ENCODE measurements around the gene HADH. TPM values are rescaled to one million over a fixed set of nuclear protein-coding genes. Genes with fewer than 3 reads are reported as not detected.
"Not testable (repeated sequence)": the region's sequence is repeated elsewhere in the genome, so short reads cannot be mapped to it uniquely, and the experiment has no call there.

Gene HADH
- total RNA-seq, 1 donor from 2014 or later, result 7.9 TPM

DNA sequence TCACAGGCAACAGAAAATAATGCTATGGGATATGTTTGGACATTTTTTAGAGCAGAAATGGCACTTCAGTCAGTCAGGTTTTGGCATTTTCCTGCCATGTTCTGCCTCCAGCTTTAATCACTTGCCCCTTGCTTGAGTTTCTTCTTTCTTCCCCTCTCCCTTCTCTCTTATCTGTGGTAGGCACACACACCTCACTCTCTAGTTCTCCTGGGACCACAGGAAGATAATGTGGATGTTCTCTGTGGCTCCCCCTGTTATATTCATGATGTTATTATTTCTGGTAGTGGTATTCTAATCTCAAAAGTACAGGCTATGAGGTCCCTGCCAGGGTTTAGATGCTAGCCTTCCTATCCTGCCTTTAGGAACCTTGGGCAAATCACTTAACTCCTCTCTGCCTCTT lies 5.2 kb downstream of the HADH start:
- no peak for DNase-seq (ENCODE audit: low read depth, low spot score)

DNA sequence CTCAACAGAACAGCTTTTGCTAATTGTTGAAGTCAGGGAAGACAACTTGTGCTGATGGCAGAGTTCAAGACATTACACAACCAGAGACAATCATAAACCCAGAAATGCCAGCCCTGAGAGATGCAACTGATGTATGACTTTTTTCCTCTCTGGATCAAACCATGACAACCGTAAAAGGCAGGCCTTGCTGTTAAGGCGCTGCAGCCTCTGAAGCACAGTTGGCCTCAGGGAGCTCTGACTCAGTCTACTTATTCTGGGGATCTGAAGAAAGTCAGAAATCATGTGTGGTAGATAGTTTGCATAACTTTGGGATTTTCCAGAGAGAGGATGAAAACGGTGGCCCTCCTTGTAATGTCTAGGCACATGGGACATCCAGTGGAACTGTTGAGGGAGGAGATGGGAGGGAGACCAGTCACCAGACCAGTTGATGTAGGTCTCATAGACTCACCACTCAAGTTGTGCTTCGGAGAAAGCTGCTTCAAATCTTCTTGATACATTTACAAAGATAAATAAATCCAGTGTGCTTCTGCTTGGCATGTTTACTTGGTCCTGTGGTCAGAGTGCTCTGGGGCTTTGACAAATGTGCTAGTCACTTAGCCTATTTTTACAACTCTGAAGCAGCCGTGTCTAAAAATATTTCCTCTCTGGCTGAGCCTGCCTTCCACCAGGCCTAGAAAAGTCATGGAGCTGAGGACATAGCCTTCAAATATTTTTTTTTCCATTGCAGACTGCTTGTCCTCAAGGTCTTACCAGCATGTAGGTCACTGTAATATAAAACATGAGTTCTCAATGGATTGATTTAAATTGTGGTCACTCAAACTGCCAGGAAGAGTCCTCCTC lies 7.5 kb downstream of the HADH start:
- no peak for DNase-seq (ENCODE audit: low read depth, low spot score)

DNA sequence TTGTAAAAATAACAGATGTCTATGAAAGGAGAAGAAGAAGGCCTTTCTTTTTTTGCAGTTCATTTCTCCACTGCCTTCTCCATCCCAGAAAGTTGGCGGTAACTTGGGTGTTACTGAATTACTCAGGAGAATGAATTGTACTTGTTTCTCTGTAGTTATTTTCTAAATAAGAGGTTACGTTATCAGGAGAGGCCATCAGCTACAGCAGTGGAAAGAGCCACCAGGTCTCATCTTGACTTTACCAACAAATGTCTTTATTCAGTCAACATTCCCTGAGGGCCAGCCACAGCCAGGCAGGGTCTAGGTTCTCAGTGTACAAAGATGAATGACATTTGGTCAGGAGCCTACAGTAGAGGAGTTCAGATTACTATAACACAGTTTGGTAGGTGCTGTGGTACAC lies 8.1 kb downstream of the HADH start:
- no peak for DNase-seq (ENCODE audit: low read depth, low spot score)

DNA sequence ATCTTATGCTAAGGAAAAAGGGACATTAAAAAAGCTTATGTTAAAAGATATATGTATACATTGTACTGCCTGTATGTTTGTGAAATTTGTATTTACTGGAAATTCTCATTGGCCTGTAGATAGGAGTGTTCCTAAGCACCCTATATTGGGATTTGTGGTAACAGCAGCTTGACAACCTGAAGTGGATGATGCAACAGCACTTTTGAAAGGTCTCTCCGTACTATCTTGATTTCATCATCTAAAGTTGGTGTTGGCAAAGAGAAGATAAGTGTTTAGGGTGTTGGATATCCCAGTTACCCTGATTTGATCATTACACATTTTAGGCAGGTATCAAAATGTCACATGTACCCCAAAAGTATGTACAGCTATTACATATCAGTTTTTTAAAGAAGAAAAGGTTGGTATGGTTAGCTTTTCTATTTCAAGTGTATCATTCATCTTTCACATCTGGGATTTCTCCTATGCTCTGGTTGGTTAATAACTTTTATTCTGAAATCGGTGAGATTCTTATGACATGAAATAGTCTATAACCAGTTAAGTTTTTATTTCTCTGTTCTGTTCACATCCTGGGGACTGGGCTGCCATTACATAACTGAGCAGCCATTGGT lies 10.3 kb downstream of the HADH start:
- no peak for DNase-seq (ENCODE audit: low read depth, low spot score)

DNA sequence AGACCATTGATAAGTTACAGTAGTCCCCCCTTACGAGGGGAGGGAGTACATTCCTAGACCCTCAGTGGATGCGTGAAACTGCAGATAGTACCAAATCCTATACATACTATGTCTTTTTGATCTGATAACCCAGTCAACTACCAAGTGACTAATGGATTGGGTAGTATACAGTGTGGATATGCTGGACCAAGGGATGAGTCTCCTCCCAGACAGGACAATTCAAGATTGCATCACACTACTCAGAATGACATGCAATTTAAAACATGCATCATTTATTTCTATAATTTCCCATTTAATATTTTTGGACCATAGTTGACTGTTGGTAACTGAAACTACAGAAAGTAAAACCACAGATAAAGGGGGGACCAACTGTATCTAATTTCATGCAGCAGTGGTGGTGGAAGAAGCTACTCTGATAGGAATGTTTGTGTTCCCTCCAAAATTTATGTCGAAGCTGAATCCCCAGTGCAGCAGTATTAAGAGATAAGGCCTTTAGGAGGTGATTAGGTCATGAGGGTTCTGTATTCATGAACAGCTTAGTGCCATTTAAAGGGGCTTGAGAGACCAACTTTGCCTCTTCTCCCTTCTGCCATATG lies 11.9 kb downstream of the HADH start:
- no peak for DNase-seq (ENCODE audit: low read depth, low spot score)

DNA sequence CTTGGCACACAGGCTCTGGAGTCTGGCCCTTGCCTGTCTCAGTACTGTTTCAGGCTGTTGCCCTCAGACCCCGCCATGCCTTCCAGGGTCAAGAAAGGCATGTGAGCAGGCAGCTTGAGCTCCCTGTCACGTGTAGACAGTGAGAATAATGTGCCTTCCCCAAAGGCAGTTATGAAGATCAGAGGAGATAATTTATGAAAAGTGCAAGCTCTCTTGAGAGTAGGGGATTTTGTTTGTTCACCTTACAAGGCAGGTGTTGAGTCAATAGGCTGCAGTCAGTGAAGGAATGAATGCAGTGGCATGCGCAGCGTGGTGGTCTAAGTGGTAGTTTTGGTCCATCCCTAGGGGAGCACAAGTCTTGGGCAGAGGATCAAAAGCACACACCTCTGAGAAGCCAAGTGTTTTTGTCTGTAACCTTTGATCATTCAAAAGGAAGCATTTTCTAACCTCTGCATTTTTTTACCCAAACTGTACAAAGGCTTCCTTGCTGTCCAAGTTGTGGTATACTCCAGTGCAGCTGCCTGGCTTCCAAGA lies 14.4 kb downstream of the HADH start:
- no peak for DNase-seq (ENCODE audit: low read depth, low spot score)

DNA sequence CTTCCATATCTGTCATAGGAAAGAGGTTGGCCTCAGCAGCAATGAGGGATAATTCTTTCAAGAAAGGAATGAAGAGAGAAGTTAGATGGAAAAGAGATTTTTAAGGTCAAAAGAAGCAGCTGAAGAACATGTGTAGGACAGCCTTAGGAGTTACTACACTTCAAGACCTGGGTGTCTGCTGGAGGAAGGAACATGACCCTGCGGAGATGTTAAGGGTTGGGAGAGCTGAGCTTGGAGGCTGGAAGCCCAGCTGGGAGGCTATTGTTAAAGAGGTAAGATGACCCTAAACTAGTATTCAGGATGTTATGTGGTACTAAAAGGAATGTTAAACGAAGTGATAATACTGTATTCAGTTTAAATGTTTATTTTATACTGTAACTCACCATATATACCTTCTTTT lies 15.0 kb downstream of the HADH start:
- no peak for DNase-seq (ENCODE audit: low read depth, low spot score)

DNA sequence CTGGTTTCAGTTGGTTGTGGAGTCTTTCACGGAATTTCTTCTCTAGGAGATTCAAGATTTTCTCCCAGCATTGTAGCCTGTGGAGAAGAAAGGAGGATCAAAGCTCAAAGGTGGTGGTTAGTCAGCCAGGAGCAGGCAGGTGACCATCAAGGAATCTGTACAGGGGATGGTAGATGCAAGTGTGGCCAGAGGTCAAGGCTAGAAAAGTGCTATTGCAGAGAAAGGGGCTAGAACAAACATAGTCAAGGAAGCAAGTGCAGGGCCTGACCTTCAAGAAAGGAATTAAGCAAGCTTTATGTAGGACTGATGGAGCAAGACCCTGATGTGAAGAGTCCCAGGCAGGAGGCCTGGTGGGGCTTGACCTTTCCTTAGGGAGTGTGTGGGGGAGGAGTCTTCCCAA lies 16.1 kb downstream of the HADH start:
- no peak for DNase-seq (ENCODE audit: low read depth, low spot score)

DNA sequence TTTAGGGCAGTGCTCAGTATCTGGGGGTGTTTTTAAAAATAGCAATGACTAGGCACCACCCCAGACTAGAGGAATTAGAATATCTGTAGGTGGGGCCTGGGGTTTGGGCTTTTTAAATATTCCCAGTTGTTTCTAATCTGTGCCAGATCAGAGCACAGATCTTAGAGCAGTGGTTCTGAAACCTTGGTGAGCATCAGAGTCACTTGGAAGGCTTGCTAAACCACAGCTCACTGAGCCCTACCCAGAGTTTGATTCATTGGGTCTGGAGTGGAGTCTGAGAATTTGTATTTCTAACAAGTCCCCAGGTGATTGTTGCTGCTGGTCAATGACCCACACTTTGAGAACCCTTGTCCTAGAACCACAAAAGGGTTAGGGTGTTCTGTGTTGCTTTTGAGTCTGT lies 16.7 kb downstream of the HADH start:
- DNase-seq (ENCODE audit: low read depth, low spot score), result no peak

DNA sequence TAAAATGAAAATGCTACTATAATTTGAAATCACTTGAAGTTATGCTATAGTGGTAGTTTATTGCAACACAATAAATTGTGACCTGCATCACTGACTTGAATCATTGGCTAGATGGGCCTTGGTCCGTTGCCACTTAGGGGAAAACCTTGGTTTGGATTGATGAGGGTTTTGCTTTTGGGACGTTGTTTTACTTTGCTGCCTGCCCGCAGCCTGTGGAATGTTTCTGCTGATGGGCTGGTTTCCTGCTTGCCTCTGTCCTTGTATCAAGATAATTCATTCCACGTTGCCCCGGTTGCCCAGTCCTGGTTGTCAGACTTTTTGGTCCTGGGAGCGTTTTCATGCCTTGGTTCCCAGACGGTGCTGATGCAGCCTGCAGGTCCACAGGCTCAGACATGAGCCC lies 18.3 kb downstream of the HADH start:
- DNase-seq (ENCODE audit: low read depth, low spot score), result no peak

DNA sequence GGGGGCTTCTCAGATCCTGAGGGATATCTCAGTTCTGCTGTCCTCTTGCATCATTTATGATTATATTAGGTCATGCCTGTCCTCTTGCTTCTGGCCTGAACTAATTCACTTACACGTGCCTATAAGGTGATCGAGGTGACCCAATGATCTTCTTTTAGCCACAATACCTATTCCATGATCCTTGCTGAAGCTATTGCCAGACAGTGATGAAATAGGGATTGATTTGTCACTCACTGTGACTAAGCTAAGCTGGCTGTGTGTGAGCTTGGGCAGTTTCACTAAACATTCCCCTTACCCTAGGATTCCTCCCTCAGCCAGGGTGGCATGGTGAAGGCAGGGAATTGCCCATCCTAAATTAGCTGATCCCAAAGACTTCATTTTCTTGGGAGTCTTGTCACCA lies 19.0 kb downstream of the HADH start:
- no peak for DNase-seq (ENCODE audit: low read depth, low spot score)

DNA sequence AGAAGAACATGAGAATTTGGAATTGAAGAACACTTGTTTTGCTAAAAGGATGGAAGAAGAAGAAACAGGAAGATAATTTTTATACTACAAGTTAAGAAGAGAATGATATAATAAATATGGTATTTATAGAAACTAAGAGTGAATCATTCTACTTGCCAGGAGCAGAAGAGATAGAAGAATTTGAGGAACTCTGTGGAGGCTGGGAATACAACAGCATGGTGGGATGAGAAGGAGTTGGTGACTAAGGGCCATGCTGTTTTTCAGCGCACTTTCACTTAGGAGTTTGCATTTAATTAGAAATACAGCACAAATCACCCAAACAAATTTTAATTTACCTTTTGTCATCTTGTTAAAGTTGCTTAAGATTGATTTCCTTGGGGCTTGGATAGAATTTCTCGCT lies 20.5 kb downstream of the HADH start:
- no peak for DNase-seq (ENCODE audit: low read depth, low spot score)

DNA sequence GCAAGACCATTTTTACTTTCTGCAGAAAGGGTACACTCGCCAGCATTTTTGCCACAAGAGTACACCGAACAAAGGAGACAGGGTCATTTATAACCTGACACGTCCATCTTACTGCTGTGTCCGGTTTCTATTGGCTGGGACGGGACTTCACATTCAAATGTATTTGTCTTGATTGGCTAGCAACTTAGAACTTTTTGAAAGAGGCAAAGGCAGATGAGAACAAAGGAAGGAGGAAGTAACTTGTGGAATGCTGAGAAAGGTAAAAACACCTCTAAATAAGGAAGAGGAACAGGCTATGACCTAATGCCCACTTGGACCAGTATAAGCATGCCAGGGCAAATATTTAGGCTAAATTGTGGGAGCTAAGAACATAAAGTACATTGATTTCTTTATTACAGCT lies 22.7 kb downstream of the HADH start:
- DNase-seq (ENCODE audit: low read depth, low spot score), result not testable (repeated sequence)

DNA sequence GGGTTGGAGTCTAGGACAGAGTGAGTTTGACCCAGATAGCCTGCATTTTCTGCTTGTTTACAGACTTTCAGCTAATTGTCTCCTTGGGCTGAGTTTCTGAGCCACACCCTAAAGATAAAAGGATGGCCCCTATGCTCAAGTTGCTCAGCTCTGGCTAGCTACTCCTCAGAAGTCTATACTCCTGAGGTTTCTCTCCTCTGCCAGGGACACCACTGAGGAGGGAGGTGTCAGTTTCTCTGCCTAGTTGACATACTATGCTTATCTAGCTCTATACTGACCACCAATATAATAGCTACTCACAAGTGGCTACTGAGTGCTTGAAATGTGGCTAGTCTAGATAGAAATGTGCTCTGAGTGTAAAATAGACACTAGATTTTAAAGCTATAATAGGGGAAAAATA lies 23.6 kb downstream of the HADH start:
- no peak for DNase-seq (ENCODE audit: low read depth, low spot score)

DNA sequence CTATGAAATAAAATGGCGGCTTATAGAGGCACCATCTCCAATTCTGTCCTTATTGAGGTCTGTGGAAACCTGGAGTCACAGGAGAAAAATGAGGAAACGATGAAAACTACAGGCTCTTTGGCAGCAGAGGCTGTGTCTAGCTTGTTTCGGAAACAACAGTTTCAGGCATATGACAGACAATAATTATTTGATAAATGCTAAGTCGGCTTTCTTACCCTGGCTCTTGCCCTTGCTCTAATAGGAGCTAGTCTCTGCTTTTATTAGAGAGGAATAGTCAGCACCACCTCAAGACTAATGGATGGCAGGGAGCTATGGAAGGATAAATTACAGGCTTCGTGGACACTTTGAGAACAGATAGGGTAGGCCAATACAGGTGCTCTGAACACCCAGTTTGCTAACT lies 24.3 kb downstream of the HADH start:
- no peak for DNase-seq (ENCODE audit: low read depth, low spot score)

DNA sequence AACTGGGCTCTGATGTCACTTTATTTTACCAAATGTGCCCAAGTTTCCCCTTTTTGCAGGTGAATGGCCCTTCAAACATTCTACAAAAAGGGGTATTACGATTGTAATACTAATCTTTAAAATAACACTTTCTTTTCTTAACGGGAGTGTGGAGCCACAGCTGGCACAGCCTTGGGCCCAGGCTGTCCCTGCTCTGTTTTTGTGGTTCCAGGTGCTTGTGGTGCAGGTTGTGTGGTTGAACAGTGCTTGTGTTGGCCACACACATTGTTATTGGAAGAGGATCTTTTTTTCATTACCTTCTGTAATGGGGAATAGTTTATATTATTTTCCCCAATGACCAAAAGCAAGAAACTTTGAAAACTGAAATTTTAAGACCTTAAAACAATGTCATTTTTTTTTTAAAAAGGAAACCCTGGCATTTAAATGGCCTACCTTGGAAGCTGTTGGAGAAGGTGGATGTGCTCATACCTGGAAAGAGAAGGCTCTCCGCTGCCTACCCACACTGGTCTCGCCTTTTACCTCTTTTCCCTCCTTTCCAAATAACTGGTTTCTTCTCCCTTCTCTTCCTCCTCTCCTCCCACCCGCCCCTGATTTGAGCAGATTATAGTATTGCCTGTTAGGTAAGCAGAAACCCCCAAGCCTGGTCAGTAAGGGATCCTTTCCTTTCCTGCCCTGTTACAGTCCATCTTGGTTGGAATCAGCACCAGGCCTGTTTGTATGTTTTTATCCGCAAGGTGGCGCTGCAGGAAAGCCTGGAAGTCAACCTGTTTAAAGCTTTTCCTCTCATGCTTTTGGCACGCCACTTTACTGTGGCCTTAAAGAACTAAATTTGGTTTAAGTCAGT lies 28.6 kb downstream of the HADH start:
- peak; percentile 33 for DNase-seq (ENCODE audit: low read depth, low spot score)

DNA sequence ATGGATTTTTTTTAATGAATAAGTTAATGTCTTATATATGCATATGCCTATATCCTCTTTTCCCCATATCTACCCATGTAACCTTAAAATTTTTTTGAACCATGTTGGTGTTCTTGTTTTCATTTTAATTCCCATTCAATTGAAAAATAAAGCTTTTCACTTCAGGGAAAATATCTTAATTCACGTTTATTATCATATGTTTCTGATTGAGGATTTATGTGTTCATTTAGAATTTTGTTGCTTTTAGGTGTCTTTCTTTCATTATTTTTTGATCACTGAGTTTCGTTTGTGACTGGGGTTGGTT lies 29.1 kb downstream of the HADH start:
- DNase-seq (ENCODE audit: low read depth, low spot score), result no peak

DNA sequence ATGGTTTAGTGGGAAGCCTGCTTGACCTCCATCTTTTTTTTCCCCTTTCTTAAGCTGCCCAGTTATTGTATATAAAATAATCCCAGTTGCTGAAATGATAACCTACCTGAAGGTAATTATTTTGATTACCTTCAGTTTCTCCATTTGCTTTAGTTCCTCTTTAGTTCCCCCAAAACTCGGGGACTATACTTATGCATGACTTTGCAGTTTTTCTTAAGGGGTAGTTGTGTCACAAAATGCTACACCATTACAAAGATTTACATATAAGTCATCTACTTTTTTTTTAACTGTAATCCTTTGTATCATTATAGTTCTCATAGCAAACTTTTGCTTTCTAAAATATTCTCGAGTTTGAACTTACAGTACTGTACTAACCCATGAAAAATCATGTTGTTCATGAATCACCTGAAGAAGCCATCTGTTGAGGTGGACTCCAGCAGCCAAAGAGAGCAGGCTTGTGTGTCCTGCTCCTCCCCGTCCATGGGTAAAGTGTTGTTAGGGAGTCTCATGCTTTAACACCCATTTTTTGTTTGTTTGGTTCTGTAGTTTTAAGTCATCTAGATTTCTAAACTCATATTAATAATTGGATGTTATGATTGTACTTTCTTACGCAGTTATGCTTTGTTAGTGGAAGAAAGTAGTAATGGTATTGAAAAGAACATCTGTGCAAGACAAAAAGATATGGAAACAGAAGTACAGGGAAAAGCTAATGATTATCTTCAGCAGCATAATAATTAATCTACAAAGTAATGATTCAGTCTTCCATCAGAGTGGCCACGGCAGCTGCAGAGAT lies 34.6 kb downstream of the HADH start:
- no peak for DNase-seq (ENCODE audit: low read depth, low spot score)

DNA sequence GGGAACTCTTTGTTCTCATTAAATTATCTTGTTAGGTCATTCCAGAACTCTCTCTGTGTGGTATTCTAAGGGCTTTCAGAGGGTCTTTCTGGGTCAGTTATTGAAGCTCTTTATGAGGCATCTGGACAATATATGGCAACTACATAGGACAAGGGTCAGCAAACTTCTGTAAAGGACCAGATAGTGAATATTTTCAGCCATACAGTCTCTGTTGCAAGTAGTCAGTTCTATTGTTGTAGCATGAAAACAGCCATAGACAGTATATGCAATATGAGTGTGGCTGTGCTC lies 35.1 kb downstream of the HADH start:
- no peak for DNase-seq (ENCODE audit: low read depth, low spot score)

DNA sequence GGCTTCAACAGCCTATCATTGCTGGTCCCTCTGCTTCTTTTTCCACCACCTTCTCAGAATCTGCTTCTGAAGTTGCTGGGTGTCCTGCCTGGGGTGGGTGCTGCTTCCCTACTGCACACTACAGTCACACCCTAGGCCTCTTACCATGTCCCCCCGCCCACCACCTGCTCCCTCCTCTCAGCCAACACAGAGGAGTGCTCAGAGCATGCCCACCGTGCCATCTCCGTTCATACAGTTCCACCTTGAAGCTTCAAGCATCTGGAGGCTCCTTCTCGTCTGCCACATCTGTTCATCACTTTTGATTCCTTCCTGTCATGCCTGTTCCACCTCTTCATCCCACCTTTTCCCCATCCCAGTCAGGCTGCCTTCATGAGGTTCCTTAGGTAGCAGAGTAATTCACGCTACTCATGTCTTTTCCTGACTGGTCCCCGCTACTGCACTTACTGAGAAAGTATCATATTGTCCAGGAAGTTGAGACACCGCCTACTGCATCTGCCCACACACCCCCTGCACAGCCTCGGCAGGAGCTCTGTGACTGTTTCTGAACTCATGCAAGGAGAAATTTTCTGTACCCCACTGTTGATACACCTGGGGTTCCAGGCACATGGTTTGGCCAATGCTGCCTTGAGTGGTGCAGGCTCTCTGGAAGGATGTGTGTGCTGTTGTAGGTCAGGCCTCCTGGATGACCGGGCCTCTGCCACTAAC lies 39.5 kb downstream of the HADH start:
- no peak for DNase-seq (ENCODE audit: low read depth, low spot score)

DNA sequence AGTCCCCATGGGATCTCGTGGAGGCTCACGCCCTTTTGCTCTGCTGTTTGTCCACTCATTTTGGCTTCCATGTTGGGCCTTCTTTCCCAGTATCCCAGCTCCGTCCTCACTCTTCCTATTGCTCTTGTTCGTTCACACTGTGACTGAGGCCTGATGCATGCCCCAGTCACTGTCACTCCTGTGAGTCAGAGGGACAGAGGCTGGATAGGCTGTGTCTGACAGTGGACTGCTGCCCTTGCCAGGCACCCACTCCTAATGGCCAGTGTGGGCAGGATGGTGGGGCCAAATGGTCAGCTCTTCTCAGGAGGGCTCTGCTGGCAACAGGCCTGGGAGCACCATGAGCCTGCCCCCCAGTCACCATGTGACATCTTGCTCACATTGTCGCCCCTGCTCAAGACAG lies 40.0 kb downstream of the HADH start:
- DNase-seq (ENCODE audit: low read depth, low spot score), result no peak
